ENCODE data around the gene AFG3L2. TPM values are rescaled to one million over a fixed set of nuclear protein-coding genes. Genes with fewer than 3 reads are reported as not detected.

The AFG3L2 gene
- total RNA-seq, 4 donors from 2014 or later, result 40.3 to 58.4 (median 44.1) TPM

DNA sequence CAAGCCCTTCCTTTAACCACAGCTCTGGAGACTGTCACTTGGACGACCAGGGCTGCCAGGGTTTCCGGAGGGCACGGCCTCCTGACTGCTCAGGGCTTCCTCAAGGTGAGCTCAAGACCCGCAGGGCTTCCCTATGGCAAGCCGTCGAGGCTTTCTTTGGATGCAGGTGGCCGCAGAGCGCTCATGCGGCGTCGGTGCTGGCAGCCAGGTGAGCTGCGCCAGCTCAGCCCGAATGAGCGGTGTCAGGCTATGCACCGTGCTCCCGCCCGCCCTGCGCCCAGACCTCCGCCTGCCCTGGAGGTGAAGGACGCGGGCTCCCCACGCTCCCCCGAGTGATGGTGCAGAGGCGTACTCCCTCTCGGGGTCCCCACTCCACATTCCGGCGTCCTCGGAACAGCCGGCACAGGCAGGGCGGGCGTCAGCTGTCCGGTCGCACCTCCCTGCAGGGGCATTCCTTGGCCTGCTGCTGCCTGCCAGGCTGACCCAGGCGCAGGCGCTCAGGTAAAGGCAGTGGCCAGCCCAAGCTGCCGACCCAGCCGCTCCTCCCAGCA lies 89.8 kb downstream of the AFG3L2 start:
- TF ChIP-seq, protein P1, sequence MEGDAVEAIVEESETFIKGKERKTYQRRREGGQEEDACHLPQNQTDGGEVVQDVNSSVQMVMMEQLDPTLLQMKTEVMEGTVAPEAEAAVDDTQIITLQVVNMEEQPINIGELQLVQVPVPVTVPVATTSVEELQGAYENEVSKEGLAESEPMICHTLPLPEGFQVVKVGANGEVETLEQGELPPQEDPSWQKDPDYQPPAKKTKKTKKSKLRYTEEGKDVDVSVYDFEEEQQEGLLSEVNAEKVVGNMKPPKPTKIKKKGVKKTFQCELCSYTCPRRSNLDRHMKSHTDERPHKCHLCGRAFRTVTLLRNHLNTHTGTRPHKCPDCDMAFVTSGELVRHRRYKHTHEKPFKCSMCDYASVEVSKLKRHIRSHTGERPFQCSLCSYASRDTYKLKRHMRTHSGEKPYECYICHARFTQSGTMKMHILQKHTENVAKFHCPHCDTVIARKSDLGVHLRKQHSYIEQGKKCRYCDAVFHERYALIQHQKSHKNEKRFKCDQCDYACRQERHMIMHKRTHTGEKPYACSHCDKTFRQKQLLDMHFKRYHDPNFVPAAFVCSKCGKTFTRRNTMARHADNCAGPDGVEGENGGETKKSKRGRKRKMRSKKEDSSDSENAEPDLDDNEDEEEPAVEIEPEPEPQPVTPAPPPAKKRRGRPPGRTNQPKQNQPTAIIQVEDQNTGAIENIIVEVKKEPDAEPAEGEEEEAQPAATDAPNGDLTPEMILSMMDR (IDR thresholded peaks at IDR 0.05; ENCODE audit: low read depth), result no peak

DNA sequence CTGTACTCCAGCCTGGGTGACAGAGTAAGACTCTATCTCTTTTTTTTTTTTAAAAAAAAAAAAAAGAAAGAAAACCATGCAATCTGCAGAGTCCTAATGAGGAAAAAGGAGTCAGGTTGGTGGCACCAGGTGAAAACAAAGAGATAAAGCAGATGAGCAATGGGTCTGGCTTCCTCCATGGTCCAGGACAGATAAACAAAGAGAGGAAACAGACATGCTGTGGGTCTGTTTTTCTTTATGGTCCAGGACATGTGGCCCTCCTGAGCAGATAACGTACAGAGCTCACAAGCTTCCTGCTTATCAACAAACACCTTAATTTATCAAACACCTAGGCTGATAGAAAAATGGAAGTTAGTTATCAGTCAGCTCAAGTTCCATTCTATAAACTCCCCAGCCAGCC lies 93.4 kb downstream of the AFG3L2 start:
- TF ChIP-seq, protein P1 (IDR thresholded peaks at IDR 0.05; ENCODE audit: low read depth), result no peak

- TF ChIP-seq, protein P1 (IDR thresholded peaks at IDR 0.05; ENCODE audit: low read depth), result no peak
Measured at GRCh38 chr18:12283256-12283655, 93.8 kb downstream of the AFG3L2 start.

- TF ChIP-seq, protein P1 (IDR thresholded peaks at IDR 0.05; ENCODE audit: low read depth), result no peak
Measured at GRCh38 chr18:12282442-12283039, 94.5 kb downstream of the AFG3L2 start.

- TF ChIP-seq, protein P1 (IDR thresholded peaks at IDR 0.05; ENCODE audit: low read depth), result no peak
Measured at GRCh38 chr18:12281861-12282260, 95.2 kb downstream of the AFG3L2 start.

GRCh38 chr18:12279781-12280531 lies 97.1 kb downstream of the AFG3L2 start:
- TF ChIP-seq, protein P1 (IDR thresholded peaks at IDR 0.05; ENCODE audit: low read depth), result no peak

Small RNAs within 50 kb of the gene (small RNA-seq; reads per million reads assigned to genes)
- gene RNU6-170P (not detected), gene RNU7-129P (not detected)

Other genes starting within 250 kb of the AFG3L2 start
- gene CIDEA, start 122.9 kb downstream of the AFG3L2 start, total RNA-seq, result 1,000 to 10,000 TPM in 1 of 4 donors, 100 to 1,000 TPM in 3; 336 to 1,182 (median 491) TPM
- gene TUBB6, start 69.0 kb downstream of the AFG3L2 start, total RNA-seq, result 100 to 1,000 TPM; 240 to 485 (median 350) TPM
- gene PRELID3A, start 30.7 kb upstream of the AFG3L2 start, total RNA-seq, result 1 to 10 TPM in 3 of 4 donors, under 1 TPM in 1; 0.82 to 3.5 (median 1.2) TPM